Keratinocyte (primary cell): Measurements from ENCODE around the gene PCDH1. TPM values are rescaled to one million over a fixed set of nuclear protein-coding genes. Genes with fewer than 3 reads are reported as not detected.
A peak's percentile ranks its signal among the peaks of the same experiment; 100 is the strongest.

Source experiments
- DNase-seq: peaks from one replicate; pipeline ENCODE4 v3.0.0-alpha.2; 2011; ENCODE audit warnings: low read depth, missing footprints, low spot score
- FAIRE-seq: peaks from 2 replicates; lab custom pipeline; 2011; peaks lifted over from hg19 to GRCh38; lab: Jason Lieb, UNC
- H2AFZ ChIP-seq: 2 replicates; pipeline ENCODE4 v1.6.0; 2012; ENCODE audit warnings: low read length, control low read depth, inconsistent platforms; ENCODE audit not compliant: control insufficient read depth
- H3K27ac ChIP-seq: 2 replicates; pipeline ENCODE4 v1.5.1; 2011; ENCODE audit warnings: low read length; ENCODE audit not compliant: control insufficient read depth, insufficient read depth
- H3K27me3 ChIP-seq: 3 replicates; pipeline ENCODE4 v1.6.0; 2011; ENCODE audit warnings: low read length; ENCODE audit not compliant: control insufficient read depth, insufficient read depth; ENCODE audit errors: extremely low read depth
- H3K36me3 ChIP-seq, 2 experiments: 2 replicates in 1 of 2; 3 replicates in 1 of 2; pipeline ENCODE4 v1.5.1; 2011; ENCODE audit warnings: low read length in 2 of 2, mild to moderate bottlenecking in 1 of 2; ENCODE audit not compliant: control insufficient read depth in 2 of 2, insufficient read depth in 2 of 2; ENCODE audit errors: extremely low read depth in 1 of 2
- H3K4me1 ChIP-seq: 3 replicates; pipeline ENCODE4 v1.5.1; 2011; ENCODE audit warnings: low read length; ENCODE audit not compliant: control insufficient read depth, insufficient read depth; ENCODE audit errors: extremely low read depth
- H3K4me2 ChIP-seq: 3 replicates; pipeline ENCODE4 v1.6.0; 2011; ENCODE audit warnings: low read depth, low read length; ENCODE audit not compliant: control insufficient read depth, insufficient read depth; ENCODE audit errors: extremely low read depth
- H3K4me3 ChIP-seq, 3 experiments: fragments of 200-600 bp in 1 of 3; sonication (generic) in 1 of 3; 2 replicates in 2 of 3; 3 replicates in 1 of 3; pipeline ENCODE4 v1.5.1; 2011 to 2016; ENCODE audit warnings: low read length in 3 of 3, mild to moderate bottlenecking in 3 of 3, control low read depth in 2 of 3, inconsistent platforms in 1 of 3, low read depth in 1 of 3, mixed read lengths in 1 of 3, mixed run types in 1 of 3, moderate library complexity in 1 of 3; ENCODE audit not compliant: control insufficient read depth in 2 of 3, insufficient read depth in 2 of 3; ENCODE audit errors: extremely low read depth in 1 of 3
- H3K79me2 ChIP-seq: 2 replicates; pipeline ENCODE4 v1.6.0; 2012; ENCODE audit warnings: low read length; ENCODE audit not compliant: control insufficient read depth, insufficient read depth
- H3K9ac ChIP-seq: 3 replicates; pipeline ENCODE4 v1.6.0; 2011; ENCODE audit warnings: low read length; ENCODE audit not compliant: control insufficient read depth, insufficient read depth; ENCODE audit errors: extremely low read depth
- H3K9me1 ChIP-seq: 3 replicates; pipeline ENCODE4 v1.6.0; 2011; ENCODE audit warnings: low read length; ENCODE audit not compliant: control insufficient read depth, insufficient read depth; ENCODE audit errors: extremely low read depth
- H3K9me3 ChIP-seq: 2 replicates; pipeline ENCODE4 v1.5.1; 2012; ENCODE audit warnings: low read depth, low read length; ENCODE audit not compliant: control insufficient read depth
- H4K20me1 ChIP-seq: 3 replicates; pipeline ENCODE4 v1.6.0; 2011; ENCODE audit warnings: low read length; ENCODE audit not compliant: control insufficient read depth, insufficient read depth; ENCODE audit errors: extremely low read depth
- CTCF ChIP-seq, 3 experiments: IDR thresholded peaks in 1 of 3; conservative IDR thresholded peaks in 1 of 3; optimal IDR thresholded peaks in 1 of 3; 2 replicates in 2 of 3; 3 replicates in 1 of 3; pipeline versions ENCODE3 to v1.5.1; 2011; ENCODE audit warnings: low read length in 3 of 3, mild to moderate bottlenecking in 3 of 3, moderate library complexity in 2 of 3, control low read depth in 1 of 3, inconsistent platforms in 1 of 3; ENCODE audit not compliant: insufficient read depth in 2 of 3; ENCODE audit errors: extremely low read depth in 1 of 3
- EZH2 ChIP-seq: IDR thresholded peaks from one replicate; pipeline ENCODE4 v1.6.1; 2012; ENCODE audit warnings: inconsistent platforms, mild to moderate bottlenecking, low read length, moderate library complexity
- dilution Hi-C: fragments of 300-500 bp; cut with MboI; formaldehyde crosslinking; loops from one replicate; pipeline ENCODE4 v1.7.0; 2020; ENCODE audit warnings: low sequenced_read_pairs; ENCODE audit not compliant: extremely low pct_ligation_motif_present
- polyA plus RNA-seq, 5 experiments: library from polyadenylated mRNA; depleted of rRNA in 3 of 5; stranded (reverse) in 3 of 5; stranded (forward) in 1 of 5; unstranded in 1 of 5; fragments of >200 nt; gene quantifications; 1 replicate in 1 of 5; 2 replicates in 3 of 5; 3 replicates in 1 of 5; pipeline versions ENCODE4 v1.2.1 to v1.2.3, GENCODE V29; 2011 to 2012; ENCODE audit warnings: missing spikeins in 2 of 5, low read depth in 1 of 5, low replicate concordance in 1 of 5

The PCDH1 gene
- polyA plus RNA-seq, 1 donor (not counting 4 experiments of a cell fraction or from before 2014, with no cell fraction given): 10.0 TPM

- Histone ChIP-seq H3K79me2 (no peaks in the 10 kb centered on the region), H2AFZ (no peak overlapping the region), H3K9ac (no peak overlapping the region), H3K27ac (no peak overlapping the region), H3K9me1 (no peaks in the 10 kb centered on the region), H3K4me2 (no peak overlapping the region), H3K4me1 (peaks cover 8% of the 10 kb centered on the region), H4K20me1 (no peaks in the 10 kb centered on the region), H3K36me3 (no peaks in the 10 kb centered on the region), H3K4me3 (no peak overlapping the region), H3K27me3 (peaks cover 3% of the 10 kb centered on the region), H3K9me3 (no peaks in the 10 kb centered on the region)
- TF ChIP-seq CTCF (optimal IDR thresholded peaks at IDR 0.05 in 1 of 3, IDR thresholded peaks at IDR 0.05 in 1 of 3, conservative IDR thresholded peaks at IDR 0.05 in 1 of 3; ENCODE audit: extremely low read depth in 1 of 3, insufficient read depth in 2 of 3, low read length in 3 of 3): no peak
- no peak for TF ChIP-seq EZH2
- FAIRE-seq: peak; percentile 71
- dilution Hi-C loops: no loop called here
- no peak for DNase-seq
Observed at GRCh38 chr5:141908796-141909195, 30.6 kb upstream of the PCDH1 start.

- Histone ChIP-seq H3K9me1 (no peaks in the 10 kb centered on the region), H3K4me1 (peaks cover 5% of the 10 kb centered on the region), H3K9ac (no peak overlapping the region), H3K4me3 (no peak overlapping the region), H4K20me1 (no peaks in the 10 kb centered on the region), H2AFZ (no peak overlapping the region), H3K9me3 (no peaks in the 10 kb centered on the region), H3K79me2 (no peaks in the 10 kb centered on the region), H3K36me3 (no peaks in the 10 kb centered on the region), H3K4me2 (no peak overlapping the region), H3K27ac (no peak overlapping the region), H3K27me3 (no peaks in the 10 kb centered on the region)
- no peak for TF ChIP-seq CTCF (optimal IDR thresholded peaks at IDR 0.05 in 1 of 3, IDR thresholded peaks at IDR 0.05 in 1 of 3, conservative IDR thresholded peaks at IDR 0.05 in 1 of 3; ENCODE audit: extremely low read depth in 1 of 3, insufficient read depth in 2 of 3, low read length in 3 of 3)
- no peak for TF ChIP-seq EZH2
- no peak for FAIRE-seq
- no peak for DNase-seq
- dilution Hi-C loops: no loop called here
Observed at GRCh38 chr5:141906972-141907371, 28.8 kb upstream of the PCDH1 start.
